GM18519 (cell line): ENCODE results near the gene MICAL2.

Source experiments
- ATAC-seq: cut with Tn5 transposase; IDR thresholded peaks from one replicate; pipeline ENCODE4 v1.9.1; 2021; ENCODE audit warnings: mild to moderate bottlenecking, moderate library complexity; ENCODE audit not compliant: unreplicated experiment, low FRiP score

The MICAL2 gene

GRCh38 chr11:12260731-12261521 is 150.5 kb downstream of the MICAL2 start:
- no peak for ATAC-seq

GRCh38 chr11:12261551-12261950 is 151.2 kb downstream of the MICAL2 start:
- no peak for ATAC-seq

GRCh38 chr11:12263141-12263693 is 152.8 kb downstream of the MICAL2 start:
- no peak for ATAC-seq

- ATAC-seq = no peak
Observed at GRCh38 chr11:12264361-12264760, 154.0 kb downstream of the MICAL2 start.

- no peak for ATAC-seq
Observed at GRCh38 chr11:12266132-12266531, 155.7 kb downstream of the MICAL2 start.

- ATAC-seq = no peak
Observed at GRCh38 chr11:12266943-12267342, 156.6 kb downstream of the MICAL2 start.

- ATAC-seq = no peak
Observed at GRCh38 chr11:12267921-12268320, 157.5 kb downstream of the MICAL2 start.

GRCh38 chr11:12269104-12269441 is 158.7 kb downstream of the MICAL2 start:
- ATAC-seq = no peak

GRCh38 chr11:12269446-12270214 is 159.2 kb downstream of the MICAL2 start:
- ATAC-seq = no peak

GRCh38 chr11:12270215-12270797 is 159.9 kb downstream of the MICAL2 start:
- ATAC-seq = no peak

GRCh38 chr11:12270817-12271216 is 160.4 kb downstream of the MICAL2 start:
- ATAC-seq = no peak

GRCh38 chr11:12271241-12271640 is 160.9 kb downstream of the MICAL2 start:
- no peak for ATAC-seq

- no peak for ATAC-seq
Observed at GRCh38 chr11:12271826-12272366, 161.5 kb downstream of the MICAL2 start.

- ATAC-seq = no peak
Observed at GRCh38 chr11:12272821-12273617, 162.6 kb downstream of the MICAL2 start.

- ATAC-seq = no peak
Observed at GRCh38 chr11:12273618-12273995, 163.2 kb downstream of the MICAL2 start.

- ATAC-seq = no peak
Observed at GRCh38 chr11:12274056-12274455, 163.7 kb downstream of the MICAL2 start.

GRCh38 chr11:12274558-12275197 is 164.3 kb downstream of the MICAL2 start:
- ATAC-seq = no peak

GRCh38 chr11:12275818-12276217 is 165.4 kb downstream of the MICAL2 start:
- no peak for ATAC-seq

GRCh38 chr11:12276356-12276755 is 166.0 kb downstream of the MICAL2 start:
- ATAC-seq = no peak
